Measurements from ENCODE around the gene TMEM72. TPM values are rescaled to one million over a fixed set of nuclear protein-coding genes. Genes with fewer than 3 reads are reported as not detected.

Gene TMEM72
- polyA plus RNA-seq, 5 donors = 1.1 to 1.8 (median 1.7) TPM

GRCh38 chr10:44966816-44967509 is 55.8 kb downstream of the TMEM72 start:
- no peak for DNase-seq

GRCh38 chr10:44967616-44968015 is 56.5 kb downstream of the TMEM72 start:
- DNase-seq = no peak

GRCh38 chr10:44968091-44968490 is 57.0 kb downstream of the TMEM72 start:
- DNase-seq = no peak

- no peak for DNase-seq
Measured at GRCh38 chr10:44968500-44969400, 57.6 kb downstream of the TMEM72 start.

- DNase-seq = no peak
Measured at GRCh38 chr10:44969854-44970253, 58.7 kb downstream of the TMEM72 start.

- no peak for DNase-seq
Measured at GRCh38 chr10:44970812-44971395, 59.8 kb downstream of the TMEM72 start.

DNA sequence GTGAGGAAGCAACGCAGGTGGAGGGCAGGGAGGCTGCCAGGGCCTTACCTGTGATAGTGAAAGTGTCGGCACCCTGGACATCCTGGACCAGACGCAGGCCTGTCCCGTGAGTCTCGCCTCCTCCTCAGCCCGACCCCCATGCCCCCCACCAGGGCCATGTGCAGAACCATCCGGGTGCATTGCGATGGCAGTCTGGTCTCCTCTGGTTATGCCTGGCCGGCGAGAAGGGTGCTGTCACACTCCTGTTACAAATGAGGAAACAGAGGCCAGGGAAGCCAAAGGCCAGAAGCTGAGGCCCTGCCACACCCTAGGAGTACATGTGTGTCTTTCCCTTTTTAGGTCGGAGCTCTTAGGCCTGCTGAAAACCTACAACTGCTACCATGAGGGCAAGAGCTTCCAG is 60.3 kb downstream of the TMEM72 start:
- DNase-seq = no peak

- no peak for DNase-seq
Measured at GRCh38 chr10:44971935-44972757, 61.0 kb downstream of the TMEM72 start.

- no peak for DNase-seq
Measured at GRCh38 chr10:44972874-44973306, 61.8 kb downstream of the TMEM72 start.

GRCh38 chr10:44973323-44974081 is 62.4 kb downstream of the TMEM72 start:
- DNase-seq = no peak

GRCh38 chr10:44974082-44974627 is 63.0 kb downstream of the TMEM72 start:
- DNase-seq = no peak

DNA sequence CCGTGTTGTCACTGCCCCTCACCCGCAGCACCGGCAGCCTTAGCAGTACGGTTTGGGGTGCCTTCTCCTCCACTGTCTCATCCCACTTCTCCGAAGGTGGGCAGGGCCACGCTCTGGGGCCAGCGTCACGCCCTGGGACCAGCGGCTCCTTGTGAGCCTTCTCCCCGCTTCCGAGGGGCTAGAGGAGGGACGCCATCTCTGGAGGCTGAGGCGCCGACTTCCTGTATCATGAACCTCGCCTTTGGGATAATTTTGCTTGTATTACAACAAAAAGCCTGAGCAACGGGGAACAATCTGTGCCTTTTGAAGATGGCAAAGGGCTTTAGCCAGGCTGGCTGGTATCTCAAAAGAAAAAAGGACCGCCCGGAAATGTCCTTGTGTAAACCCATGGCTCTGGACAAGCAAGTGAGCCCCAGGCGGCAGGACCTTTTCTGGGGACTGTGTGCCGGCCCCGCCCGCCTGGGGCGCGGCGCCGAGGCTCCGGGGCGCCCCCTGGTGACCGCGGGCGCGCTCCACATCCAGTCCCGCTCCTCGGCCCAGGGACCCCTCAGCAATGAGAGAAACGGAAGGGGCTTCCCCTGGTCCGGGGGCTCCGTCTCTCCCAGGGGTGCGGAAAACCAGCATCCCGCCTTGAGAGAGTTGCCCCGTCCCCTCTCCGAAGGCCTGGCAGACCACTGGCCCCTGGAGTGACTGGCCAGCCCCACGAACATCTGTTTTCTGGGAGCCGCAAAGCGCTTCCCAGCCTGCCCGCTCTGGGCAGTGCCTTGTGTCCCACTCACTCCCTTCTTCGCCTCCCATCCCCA is 63.7 kb downstream of the TMEM72 start:
- DNase-seq = peak; percentile 64 to 71

DNA sequence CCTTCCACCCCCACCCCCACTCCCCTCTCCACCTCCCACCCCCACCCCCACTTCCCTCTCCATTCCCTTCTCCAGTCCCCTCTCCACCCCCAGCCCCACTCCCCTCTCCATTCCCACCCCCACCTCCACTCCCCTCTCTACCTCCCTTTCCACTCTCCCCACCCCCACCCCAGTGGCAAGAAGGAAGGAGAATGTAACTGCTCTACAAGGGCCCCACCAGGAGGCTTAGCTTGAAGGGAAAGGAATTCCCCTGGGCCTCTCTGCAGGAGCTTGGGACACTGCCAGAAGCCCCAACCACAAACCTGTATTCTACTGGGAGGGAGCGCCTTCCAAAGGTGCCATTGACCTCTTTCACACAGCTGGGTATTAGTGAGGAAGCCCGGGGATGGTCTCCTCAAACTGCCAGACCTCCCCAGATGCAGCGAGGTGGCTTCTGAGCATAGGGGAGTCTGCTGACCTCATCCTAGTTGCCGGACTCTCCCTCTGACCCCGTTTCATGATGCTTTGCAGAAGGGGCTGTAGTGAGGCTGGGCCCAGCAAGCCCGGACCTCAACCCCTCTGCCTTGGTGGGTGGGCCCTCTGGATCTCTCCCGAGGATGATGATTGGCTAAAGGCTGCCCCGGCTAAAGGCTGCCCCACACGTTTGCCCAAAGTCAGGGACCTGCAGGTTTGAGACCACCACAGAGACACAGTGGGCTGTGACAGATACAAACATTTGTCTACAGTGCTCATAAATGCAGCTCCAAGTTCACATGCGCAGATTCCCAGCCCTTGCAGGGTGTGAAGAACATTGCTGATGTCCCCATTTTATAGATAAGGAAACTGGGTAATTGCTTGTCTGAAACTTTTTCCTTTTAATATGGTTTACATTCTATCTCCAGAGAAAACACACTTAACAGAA is 64.5 kb downstream of the TMEM72 start:
- peak; percentile 61 to 68 for DNase-seq

DNA sequence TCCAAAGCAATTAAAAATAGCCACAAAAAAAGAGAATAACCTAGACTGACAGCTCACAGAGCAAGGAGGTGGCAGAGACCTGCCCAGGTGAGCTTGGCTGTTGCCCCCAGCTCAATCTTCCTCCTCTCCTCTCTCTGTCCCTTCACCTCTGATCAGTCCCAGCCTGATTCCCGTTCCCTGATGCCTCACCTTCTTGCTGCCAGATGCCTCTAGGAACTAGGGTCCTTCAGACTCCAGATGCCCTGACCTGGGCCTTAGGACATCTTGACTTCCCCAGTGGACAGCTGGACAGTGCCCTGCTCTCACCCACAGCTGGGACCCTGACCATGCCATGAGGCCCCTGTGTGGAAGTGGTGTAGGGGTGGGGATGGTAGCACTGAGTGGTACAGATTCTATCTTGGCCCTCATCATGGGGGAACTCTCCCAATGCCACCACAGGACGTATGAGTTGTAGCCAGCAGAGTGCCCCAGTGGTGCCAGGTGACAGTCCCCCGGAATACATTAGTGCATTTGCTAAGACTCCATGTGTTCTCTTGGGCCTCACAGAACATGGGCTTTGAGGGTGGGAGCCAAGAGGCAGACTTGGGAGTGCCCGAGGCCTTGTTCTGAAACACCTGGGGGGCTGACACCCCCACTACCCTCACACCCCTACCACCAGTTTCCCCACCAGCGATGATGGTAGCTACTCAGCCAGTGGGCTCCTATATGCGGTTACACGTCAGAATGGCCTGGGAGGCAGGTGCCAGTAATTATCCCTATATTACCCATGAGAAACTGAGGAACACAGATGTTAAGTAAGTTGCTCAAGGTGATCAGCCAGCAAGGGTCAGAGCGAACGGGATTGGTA is 65.4 kb downstream of the TMEM72 start:
- DNase-seq = no peak

DNA sequence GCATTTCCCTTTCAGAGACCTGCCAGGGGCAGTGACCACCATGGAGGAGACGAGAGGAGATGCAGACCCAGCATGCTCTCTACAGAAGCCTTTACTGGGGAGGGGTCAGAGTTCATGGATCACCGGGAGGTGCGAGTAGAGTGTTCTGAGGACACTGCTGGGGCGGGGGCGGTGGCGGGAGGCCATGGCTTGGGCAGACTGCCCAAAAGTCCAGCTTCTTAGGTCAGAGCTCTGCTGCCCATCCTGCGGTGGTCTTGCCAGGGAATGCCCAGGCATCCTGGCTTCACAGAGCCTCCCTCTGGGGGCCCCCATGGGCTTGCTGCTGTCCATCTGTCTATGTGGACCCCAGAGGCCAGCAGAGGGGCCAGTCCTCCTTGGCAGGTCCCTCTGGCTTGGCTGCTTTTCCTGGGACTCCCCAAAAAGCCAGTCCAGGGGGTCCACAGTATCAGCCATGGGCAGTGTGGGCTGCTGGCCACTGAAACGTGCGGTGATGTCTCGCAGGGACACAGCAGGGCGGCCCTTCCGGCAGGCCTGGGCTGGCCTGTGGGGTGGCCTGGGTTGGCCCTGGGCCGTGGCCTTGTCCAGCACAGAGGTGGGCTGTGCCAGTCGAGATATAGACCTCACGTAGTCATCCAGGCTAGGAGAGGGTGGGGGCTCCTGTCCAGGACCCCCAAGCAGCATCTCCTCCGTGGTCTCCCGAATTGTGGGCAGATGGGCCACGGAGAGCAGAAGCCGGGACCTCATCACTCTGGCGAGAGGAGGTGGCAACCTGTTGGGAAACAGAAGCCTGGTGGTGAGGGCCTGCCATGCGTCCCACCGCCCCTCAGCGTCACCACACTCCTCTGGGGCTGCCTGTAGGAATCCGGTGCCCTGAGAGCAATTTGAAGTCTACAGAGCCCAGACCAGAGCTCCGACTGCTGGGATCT is 66.4 kb downstream of the TMEM72 start:
- no peak for DNase-seq

- no peak for DNase-seq
Measured at GRCh38 chr10:44978213-44978569, 67.1 kb downstream of the TMEM72 start.

Measured in right lung (tissue), 5 donors.